Embryonic facial prominence (tissue), 1 donor: ENCODE measurements around the gene TBL2.
A peak's percentile ranks its signal among the peaks of the same experiment; 100 is the strongest.
"Not testable (repeated sequence)": the region's sequence is repeated elsewhere in the genome, so short reads cannot be mapped to it uniquely, and the experiment has no call there.

Source experiments
- DNase-seq: peaks from one replicate; pipeline ENCODE4 v3.0.0-alpha.2; 2016; ENCODE audit errors: extremely low spot score

TBL2 gene, protein sequence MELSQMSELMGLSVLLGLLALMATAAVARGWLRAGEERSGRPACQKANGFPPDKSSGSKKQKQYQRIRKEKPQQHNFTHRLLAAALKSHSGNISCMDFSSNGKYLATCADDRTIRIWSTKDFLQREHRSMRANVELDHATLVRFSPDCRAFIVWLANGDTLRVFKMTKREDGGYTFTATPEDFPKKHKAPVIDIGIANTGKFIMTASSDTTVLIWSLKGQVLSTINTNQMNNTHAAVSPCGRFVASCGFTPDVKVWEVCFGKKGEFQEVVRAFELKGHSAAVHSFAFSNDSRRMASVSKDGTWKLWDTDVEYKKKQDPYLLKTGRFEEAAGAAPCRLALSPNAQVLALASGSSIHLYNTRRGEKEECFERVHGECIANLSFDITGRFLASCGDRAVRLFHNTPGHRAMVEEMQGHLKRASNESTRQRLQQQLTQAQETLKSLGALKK

DNA sequence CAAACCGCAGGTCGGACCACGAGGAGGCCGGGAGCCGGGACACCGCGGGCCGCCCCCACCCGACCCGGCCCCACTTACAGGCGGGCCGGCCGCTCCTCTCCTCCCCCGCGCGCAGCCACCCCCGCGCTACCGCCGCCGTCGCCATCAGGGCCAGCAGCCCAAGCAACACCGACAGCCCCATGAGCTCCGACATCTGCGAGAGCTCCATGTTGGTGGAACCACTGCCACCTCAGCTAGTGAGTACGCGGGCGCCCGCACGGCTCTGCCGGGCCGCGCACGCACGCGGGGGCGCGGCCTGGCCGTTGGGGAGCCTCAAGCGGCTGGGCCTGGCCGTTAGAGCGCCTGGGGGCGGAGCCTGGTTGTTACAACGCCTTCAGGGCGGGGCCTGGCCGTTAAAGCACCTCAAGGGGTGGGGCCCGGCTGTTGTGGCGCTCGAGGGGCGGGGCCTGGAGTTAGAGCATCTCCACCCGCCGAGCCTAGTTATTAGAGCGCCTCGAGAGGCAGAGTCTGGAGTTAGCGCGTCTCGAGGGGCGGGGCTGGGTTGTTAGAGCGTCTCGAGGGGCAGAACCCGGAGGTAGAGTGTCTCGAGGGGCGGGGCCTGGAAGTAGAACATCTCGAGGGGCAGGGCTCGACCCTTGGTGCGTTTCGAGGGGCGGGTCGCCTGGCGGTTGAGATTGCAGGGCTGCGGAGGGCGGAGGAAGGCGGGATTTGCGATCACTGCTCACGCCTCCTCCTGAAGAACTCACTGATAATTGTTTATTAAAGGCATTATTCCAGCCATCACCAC is at the start of gene TBL2:
Gene TBL2 (minus strand): TSS at position 238 of the 787 bp plus-strand sequence. CDS start 30 bp downstream, at position 208.
- DNase-seq = peak; percentile 97

DNA sequence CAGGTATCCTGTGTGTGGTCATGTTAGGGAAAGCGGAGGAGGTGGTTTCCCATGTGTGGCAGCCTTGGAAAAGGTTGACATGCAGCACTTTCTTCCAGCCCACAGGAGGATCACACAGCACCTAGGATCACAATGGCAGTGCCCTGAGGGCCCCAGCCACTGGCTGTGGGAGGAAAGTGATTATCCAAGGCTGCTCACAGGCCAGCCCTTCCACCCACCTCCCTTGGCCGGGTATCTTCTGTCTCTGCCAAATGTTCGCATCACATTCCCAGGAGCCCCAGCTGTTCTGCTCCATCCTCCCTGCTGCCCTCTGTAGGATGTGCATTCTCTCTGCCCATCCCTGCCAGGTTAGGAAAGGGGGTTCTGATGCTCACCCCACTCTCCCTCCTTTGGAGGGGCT is 48.4 kb upstream of the TBL2 start:
- no peak for DNase-seq

DNA sequence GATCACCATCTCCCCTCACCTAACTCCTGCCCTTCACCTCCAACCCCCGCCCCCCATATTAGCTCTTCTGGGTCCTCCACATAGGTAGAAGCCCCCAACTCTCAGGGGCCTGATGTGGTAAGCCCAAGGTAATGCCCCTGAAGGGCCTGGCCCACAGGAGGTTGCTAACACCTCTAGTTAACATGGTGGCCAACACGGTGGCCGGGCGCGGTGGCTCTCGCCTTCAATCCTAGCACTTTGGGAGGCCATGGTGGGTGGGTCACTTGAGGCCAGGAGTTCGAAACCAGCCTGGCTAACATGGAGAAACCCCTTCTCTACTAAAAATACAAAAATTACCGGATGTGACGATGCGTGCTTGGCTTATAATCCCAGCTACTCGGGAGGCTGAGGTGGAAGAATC is 46.9 kb upstream of the TBL2 start:
- DNase-seq = no peak

DNA sequence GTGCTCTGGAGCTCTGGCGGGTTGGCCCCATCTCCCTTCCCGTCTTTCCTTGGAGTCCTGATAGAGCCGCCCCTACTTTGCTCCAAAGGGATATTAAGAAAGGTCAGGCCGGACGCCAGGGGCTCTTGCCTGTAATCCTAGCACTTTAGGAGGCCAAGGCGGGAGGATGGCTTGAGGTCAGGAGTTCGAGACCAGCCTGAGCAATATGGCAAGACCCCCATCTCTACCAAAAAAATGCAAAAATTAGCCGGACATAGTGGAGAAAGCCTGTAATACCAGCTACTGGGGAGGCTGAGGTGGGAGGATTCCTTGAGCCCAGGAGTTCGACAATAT is 46.3 kb upstream of the TBL2 start:
- DNase-seq = no peak

DNA sequence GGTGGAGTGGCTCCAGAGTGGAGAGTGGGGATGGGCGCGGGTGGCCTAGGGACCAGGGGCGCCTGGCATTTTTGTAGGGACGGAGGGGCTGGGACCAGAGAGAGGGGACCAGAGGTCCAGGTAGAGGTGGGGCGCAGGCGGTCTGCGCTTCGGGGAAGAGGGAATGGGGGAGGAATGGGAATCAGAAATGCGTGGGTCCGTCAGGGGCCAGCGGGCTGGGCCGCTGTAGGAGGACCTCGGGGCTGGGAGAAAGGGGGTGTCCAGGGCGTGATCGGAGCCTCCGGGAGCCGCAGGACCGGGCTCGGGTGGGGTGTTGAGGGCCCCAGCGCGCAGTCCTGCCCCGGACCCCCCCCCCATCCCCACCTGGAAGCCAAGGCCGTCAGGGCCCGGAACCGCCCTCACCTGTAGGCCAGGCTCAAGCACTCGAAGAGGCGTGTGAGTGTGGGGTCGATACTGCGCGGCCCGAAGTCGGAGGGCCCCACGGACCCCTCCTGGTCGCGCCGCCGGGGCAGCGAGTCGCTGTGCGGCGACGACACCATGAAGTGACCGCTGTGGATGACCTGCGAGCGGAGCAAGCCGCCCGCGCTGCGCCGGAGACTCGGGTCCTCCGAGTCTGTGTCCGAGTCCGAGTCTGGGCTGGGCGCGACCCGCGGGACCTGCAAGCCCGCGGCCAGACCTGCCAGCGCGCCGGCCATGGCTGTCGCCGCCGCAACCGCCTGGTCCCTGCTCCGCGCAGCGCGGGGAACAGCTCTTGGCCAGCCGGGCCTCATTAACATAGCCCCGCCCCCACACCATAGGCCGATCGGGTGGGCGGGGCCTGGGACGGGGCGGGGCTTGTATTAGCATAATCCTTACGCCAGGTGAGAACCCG is 45.7 kb upstream of the TBL2 start, which contains the start of gene MLXIPL:
Gene MLXIPL (minus strand): TSS at position 725 of the 871 bp plus-strand sequence. CDS start 30 bp downstream, at position 695.
- no peak for DNase-seq

DNA sequence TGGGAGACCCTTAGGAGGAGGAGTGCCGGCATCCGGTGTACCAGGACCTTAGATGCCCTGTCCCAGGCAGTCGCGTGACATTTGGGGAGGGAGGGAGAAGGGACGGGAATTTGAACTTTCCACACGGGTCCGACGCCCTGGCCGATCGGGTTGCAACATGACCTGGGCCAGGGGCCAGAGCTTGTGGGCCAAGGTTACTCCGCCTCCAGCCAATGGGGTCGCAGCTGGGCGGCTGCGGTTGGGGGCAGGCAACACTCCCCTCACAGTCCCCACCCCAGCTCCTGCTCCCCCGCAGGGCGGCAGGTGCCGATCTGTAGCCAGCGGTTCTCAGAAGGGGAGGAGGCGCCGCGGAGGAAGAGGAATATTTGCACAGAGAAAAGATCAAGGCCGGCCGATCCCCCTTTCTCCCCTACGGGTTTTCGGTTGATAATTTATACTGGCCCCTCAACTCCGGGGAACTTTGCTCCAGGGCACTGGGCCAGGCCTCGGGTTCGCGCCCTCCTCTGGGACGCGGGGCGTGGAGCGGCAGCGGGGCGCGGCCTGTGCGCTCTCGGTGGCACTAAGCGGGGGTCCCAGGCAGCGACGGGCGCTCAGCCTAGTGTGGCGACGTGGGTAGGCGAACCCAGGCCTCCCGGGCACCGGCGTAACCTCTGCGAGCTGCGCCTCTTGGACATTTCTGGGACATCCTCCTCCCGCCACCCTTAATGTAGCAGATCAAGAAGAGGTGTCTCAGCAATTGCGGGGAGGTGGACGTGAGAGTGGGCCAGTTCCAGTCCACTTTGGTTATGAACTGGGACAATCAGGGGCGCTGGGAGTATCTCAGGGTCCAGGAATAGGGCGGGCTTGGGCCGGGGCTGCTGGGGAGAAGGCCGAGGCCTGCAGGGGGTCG is 44.8 kb upstream of the TBL2 start:
- no peak for DNase-seq

DNA sequence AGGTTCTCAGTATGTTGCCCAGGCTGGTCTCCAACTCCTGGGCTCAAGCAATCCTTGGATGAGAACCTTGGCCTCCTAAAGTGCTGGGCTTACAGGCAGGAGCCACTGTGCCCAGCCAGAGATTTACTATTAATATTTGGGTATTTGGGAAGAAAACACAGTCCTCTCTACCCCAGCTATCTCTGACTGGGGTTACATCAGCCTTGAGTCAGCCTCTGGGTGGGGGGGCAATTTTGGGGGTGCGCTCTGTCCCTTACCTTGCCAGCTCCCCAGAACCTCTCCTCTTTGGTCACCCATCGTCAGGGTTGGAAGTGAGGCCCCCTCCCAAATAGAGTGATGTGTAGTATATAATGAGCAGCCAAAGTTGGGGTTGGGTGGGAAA is 44.1 kb upstream of the TBL2 start:
- DNase-seq = no peak

DNA sequence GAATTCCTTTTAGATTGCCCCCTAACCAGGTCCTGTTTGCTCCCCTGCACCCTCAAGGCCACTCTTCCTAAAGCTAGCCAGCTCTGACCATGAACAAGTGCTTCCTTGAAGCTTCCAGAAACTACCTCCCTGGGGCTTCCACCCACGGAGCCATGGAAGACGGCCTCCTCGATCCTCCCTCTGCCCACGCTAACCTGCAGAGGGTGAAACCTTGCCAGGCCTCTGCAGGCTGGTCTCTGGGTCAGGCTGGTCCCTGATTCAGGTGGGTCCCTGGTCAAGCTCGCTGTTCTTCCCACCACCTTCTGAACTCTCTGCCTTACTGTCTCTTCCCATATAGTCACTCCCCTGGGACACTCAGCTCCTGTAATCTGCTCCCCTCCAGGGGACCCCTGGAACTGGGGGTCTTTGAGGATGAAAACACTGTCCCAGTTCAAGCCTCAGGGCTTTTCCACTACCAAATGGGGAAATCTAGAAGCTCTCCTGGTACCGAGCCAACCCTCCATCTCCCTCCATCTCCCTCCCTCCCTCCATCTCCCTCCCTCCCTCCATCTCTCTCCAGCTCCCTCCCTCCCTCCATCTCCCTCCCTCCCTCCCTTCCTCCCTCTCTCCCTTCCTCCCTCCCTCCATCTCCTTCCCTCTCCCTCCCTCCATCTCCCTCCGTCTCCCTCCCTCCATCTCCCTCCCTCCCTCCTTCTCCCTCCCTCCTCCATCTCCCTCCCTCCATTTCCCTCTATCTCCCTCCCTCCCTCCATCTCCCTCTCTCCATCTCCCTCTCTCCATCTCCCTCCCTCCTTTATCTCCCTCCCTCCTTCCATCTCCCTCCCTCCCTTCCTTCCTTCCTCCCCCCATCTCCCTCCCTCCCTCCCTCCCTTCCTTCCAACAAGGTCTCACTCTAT is 43.0 kb upstream of the TBL2 start:
- no peak for DNase-seq

DNA sequence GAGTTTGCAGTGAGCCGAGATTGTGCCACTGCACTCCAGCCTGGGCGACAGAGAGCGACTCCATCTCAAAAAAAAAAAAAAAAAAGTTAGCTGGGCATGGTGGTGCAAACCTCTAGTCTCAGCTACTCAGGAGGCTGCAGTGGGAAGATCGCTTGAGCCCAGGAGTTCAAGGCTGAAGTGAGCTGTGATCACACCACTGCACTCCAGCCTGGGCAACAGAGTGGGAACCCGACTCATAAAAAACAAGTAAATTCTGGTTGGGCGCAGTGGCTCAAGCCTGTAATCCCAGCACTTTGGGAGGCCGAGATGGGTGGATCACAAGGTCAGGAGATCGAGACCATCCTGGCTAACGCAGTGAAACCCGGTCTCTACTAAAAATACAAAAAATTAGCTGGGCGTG is 41.0 kb upstream of the TBL2 start:
- DNase-seq = not testable (repeated sequence)

DNA sequence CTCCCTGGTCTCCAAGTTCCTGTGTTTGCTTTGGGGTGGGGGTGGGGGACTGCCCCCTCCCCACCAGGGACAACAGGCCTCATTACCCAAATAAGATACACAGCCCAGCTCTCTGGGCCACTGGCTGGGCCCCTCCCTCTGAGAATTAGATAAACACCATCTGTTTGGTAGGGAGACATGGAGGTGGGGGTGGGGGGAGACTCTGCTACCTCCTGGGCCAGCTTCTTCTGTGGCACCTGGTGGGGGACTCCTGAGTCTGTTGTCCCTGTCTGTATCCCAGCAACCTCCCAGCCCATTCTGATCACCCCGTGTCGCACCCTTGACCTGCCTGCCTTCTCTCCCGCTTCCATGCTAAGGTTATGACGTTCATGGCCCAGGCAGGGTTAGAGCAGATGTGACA is 40.2 kb upstream of the TBL2 start:
- no peak for DNase-seq

DNA sequence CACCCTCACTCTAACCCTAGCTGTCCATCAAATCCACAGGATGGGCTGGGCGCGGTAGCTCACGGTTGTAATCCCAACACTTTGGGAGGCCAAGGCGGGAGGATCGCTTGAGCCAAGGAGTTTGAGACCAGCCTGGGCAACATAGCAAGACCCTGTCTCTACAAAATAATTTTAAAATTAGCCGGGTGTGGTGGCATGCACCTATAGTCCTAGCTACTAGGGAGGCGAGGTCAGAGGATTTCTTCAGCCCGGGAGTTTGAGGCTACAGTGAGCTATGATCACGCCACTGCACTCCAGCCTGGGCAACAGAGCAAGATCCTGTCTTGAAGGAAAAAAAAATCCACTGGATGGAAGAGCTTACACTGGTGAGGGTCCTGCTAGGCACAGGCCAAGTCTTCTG is 39.1 kb upstream of the TBL2 start:
- DNase-seq = not testable (repeated sequence)

DNA sequence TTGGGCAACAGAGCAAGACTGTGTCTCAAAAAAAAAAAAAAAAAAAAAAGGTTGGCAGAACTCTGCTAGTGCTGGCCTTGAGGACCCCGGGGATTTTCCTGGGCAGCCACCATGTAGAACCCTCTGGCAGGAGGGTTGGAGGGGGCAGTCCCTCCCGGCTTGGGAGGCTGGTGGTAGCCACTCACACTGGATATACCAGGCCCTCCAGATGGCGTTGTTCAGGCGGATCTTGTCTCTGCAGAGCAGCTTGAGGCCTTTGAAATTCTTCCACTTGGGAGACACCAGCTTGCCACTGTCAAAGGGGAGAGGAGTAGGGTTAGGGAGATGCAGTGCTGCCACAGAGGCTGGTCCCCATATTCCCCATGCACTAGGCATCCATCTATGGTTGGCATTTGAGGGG is 37.5 kb upstream of the TBL2 start:
- no peak for DNase-seq

DNA sequence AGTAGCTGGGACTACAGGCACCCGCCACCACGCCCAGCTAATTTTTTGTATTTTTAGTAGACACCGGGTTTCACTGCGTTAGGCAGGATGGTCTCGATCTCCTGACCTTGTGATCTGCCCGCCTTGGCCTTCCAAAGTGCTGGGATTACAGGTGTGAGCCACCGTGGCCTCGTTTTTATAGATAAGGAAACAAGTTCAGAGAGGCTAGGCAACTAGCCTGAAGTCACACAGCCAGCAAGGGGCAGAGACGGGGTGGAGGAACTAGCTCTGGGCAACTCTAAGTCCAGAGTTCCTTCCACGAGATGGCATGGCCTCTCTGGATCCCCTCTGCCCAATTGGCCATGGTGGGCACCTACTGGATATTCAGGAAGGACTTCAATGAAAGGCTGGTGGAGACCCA is 36.6 kb upstream of the TBL2 start:
- not testable (repeated sequence) for DNase-seq

DNA sequence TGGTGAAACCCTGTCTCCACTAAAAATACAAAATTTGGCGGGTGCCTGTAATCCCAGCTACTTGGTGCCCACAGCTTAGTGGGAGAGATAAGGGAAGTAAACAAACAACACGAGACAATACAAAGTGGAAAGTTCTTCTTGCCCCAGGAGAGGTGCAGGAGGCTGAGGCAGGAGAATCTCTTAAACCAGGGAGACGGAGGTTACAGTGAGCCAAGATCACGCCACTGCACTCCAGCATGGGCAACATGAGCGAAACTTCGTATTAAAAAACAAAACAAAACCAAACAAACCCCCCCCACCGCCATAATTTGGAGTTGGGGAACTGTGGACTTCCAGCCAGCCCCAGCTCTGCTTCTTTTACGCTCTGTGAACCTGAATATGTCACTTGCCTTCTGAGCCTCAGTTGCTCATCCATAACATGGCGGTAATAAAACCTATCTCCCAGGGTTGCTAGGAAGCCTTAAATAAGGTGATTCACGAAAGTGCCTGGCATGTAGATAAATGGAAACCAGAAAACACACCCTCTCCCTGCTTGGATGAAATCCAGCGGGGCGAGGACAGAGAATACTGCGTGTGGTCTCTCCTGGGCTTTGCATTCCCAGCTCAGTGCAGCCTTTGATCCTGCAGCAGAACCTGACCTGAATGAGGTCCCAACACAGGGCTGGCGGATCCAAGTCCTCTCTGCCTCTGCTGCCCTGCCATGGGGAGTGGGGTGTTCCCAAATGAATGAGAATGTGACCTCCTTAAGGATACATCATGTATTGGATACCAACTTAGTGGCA is 35.8 kb upstream of the TBL2 start:
- DNase-seq = no peak

DNA sequence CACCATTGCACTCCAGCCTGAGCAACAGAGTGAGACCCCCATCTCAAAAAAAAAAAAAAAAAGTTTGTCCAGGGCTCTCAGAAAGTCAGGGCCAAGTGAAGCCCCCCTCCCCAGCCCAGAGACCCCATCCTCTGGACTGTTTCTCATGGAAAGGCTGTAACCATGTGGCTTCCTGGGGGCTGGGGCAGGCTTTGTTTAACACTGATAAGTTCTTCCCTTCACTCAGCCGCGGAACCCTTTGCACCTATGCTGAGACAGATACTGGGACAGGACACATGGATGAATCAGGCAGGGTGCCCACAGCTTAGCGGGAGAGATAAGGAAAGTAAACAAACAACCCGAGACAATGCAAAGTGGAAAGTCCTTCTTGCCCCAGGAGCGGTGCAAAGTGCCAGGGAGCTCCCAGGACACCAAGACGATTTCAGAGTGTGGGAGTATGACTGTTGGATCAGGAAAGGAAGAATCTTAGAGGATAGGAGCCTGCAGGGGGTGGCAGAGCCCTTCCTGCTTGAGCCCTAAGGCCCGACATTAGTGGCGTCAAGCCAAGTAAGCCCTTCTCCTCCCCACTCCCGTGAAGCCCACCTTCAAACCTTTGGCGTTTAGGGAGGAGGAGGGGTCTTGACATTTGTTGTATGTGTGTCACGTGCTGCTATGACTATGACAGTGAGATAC is 34.4 kb upstream of the TBL2 start:
- no peak for DNase-seq

DNA sequence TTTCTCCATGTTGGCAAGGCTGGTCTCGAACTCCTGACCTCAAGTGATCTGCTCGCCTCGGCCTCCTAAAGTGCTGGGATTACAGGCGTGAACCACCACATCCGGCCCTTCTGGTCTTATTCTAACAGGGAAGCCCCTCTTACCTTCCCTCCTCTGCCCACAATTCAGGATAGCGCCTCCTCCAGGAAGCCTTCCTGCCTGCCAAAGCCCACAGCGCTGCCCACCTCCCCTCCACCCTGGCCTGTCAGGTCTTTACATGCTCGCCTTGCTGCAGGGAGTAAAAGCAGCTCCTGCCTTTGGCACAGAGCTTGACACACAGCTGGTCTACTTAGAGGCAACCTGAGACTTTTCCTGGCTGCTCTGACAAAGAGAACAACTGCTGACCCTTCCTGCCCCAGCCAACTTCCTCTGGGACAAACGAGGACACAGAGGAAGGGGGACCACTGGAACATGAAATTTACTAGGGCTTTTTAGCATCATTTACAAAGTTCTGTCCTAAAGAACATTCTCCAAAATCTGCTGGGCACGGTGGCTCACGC is 32.7 kb upstream of the TBL2 start:
- DNase-seq = no peak

DNA sequence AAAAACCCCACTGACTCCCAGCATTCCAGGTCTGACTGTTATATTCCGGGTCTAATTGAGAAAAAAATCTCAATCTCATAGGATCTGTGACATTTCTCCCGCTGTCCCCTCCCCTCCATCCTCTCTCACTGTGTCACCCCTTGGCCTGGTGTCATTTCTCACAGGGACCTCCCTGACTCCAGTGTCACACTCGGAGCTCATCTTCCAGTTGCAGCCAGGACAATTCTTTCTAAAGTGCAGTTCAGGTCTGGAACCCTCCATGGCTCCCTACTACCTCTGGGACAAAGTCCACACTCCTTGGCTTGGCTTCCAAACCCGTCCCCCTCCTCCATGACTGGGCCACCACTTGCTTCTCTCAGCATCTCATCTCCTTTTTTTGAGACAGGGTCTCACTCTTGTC is 31.7 kb upstream of the TBL2 start:
- no peak for DNase-seq

DNA sequence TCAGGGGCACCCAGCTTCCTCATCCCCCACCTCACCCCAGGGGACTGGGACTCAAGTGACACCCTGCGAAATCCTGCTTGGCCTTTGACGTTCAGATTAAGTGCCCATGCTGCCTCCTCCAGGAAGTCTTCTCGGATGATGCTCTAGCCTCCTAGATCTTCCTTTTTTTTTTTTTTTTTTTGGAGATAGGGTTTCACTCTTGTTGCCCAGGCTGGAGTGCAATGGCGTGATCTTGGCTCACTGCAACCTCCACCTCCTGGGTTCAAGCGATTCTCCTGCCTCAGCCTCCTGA is 29.3 kb upstream of the TBL2 start:
- DNase-seq = not testable (repeated sequence)
